ENCODE results near the gene ZSCAN21.

Gene ZSCAN21

DNA sequence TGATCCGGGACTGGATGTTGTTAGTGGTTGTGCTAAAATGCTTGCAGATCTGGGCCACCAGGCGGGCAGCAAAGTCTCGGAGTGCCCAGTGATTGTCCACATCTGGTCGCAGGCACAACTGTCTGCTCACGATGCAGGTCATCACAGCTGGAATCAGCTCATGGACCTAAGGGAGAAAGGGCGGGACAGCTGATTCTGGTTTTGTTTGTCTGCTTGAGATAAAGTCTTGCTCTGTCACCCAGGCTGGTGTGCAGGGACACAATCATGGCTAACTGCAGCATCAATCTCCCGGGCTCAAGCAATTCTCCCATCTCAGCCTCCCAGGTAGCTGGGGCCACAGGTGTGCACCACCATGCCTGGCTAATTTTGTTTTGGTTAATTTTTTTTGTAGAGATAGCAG, 61.6 kb downstream of the ZSCAN21 start:
- Mint-ChIP-seq H3K27me3 (no peaks in the 10 kb centered on the region), H3K4me1 (ENCODE audit: low read depth) (no peaks in the 10 kb centered on the region), H3K36me3 (ENCODE audit: low read depth) (peaks cover 38% of the 10 kb centered on the region), H3K4me3 (no peak overlapping the region), H3K9me3 (no peaks in the 10 kb centered on the region), H3K27ac (no peak overlapping the region)

DNA sequence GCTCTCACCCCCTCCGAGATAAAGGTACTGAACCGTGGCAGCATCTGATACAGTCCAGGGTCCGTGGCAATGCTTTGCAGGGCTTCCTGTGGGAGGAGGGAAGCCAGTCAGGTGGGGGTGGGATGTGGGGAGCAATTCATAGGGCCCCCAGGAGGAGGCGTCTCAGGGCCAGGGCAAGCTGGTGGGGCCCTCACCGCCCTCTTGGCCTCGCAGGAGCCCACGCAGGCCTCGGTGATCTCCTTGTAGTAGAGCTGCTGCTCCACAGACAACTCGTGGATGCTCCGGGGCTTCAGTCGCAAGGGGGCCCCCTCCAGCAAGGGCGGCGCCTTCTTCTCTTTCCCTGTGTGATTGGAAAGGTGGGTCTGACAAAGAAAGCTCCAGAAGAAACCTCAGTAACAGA, 62.3 kb downstream of the ZSCAN21 start:
- no peaks in the 10 kb centered on the region for H3K4me1 Mint-ChIP-seq (ENCODE audit: low read depth)
- no peaks in the 10 kb centered on the region for H3K9me3 Mint-ChIP-seq
- no peak overlapping the region for H3K27ac Mint-ChIP-seq
- H3K27me3 Mint-ChIP-seq, result no peaks in the 10 kb centered on the region
- H3K4me3 Mint-ChIP-seq, result no peak overlapping the region
- peaks cover 38% of the 10 kb centered on the region for H3K36me3 Mint-ChIP-seq (ENCODE audit: low read depth)
